A549 (cell line): ENCODE measurements around the gene SNCAIP. TPM values are rescaled to one million over a fixed set of nuclear protein-coding genes. Genes with fewer than 3 reads are reported as not detected.

Experiments
- ATAC-seq, 2 experiments: fragments of 200-7000 bp in 1 of 2; fragments of >200 bp in 1 of 2; cut with Nextera tagmentation in 1 of 2; cut with Tn5 transposase in 1 of 2; 3 replicates each; pipeline versions ENCODE4 v1.8.0 to v1.9.1; 2018 to 2020; ENCODE audit warnings: mild to moderate bottlenecking in 1 of 2, moderate library complexity in 1 of 2
- CTCF ChIA-PET: fragments of 300-600 bp; sonication (Branson Sonifier 250); formaldehyde crosslinking; extraction: SDS; loops from one replicate; lab custom pipeline; 2021; ENCODE audit warnings: antibody characterized with exemption, inconsistent platforms; lab: Yijun Ruan, JAX
- POLR2A ChIA-PET: fragments of 350-600 bp; formaldehyde crosslinking; extraction: SDS; loops from one replicate; lab custom pipeline; 2021; ENCODE audit warnings: antibody characterized with exemption, inconsistent platforms; lab: Yijun Ruan, JAX
- DNase-seq, 2 experiments: peaks; one replicate each; pipeline versions ENCODE4 v3.0.0 to v3.0.0-alpha.2; 2011 to 2016; ENCODE audit warnings: low read depth in 1 of 2, low spot score in 1 of 2
- FAIRE-seq: peaks from 2 replicates; lab custom pipeline; 2011; peaks lifted over from hg19 to GRCh38; lab: Jason Lieb, UNC
- H3K27ac ChIP-seq, 2 experiments: fragments of >200 bp; sonication (Bioruptor Twin); formaldehyde crosslinking; 3 replicates each; pipeline ENCODE4 v1.5.1; 2016 to 2017
- H3K4me1 ChIP-seq: fragments of >200 bp; sonication (Bioruptor Twin); formaldehyde crosslinking; 3 replicates; pipeline ENCODE4 v1.6.1; 2016
- H3K4me2 ChIP-seq: fragments of >200 bp; sonication (Bioruptor Twin); formaldehyde crosslinking; 3 replicates; pipeline ENCODE4 v1.6.1; 2016
- H3K4me3 ChIP-seq: fragments of >200 bp; sonication (Bioruptor Twin); formaldehyde crosslinking; 3 replicates; pipeline ENCODE4 v1.5.1; 2016
- H3K9me3 ChIP-seq: fragments of >200 bp; sonication (Bioruptor Twin); formaldehyde crosslinking; 3 replicates; pipeline ENCODE4 v1.6.1; 2016
- CBX2 ChIP-seq: fragments of 200-600 bp; sonication (generic); IDR thresholded peaks from 2 replicates; pipeline ENCODE4 v1.6.1; 2016; ENCODE audit warnings: low read depth, mild to moderate bottlenecking, borderline replicate concordance
- CBX8 ChIP-seq: fragments of 200-600 bp; sonication (generic); IDR thresholded peaks from 2 replicates; pipeline ENCODE4 v1.6.1; 2016
- E2F6 ChIP-seq: IDR thresholded peaks from 2 replicates; pipeline ENCODE4 v1.6.1; 2012; ENCODE audit warnings: low read depth, borderline replicate concordance
- EHMT2 ChIP-seq: fragments of 200-600 bp; sonication (generic); IDR thresholded peaks from 2 replicates; pipeline ENCODE4 v1.6.1; 2016; ENCODE audit warnings: antibody characterized with exemption, low read depth, mild to moderate bottlenecking, moderate library complexity
- ELK1 ChIP-seq: fragments of 150-350 bp; IDR thresholded peaks from 2 replicates; pipeline ENCODE4 v1.6.1; 2014; ENCODE audit warnings: low read depth, mild to moderate bottlenecking, low read length
- GATA3 ChIP-seq: IDR thresholded peaks from 2 replicates; pipeline ENCODE4 v1.6.1; 2012; ENCODE audit warnings: borderline replicate concordance
- HDAC2 ChIP-seq: fragments of 200-600 bp; sonication (generic); IDR thresholded peaks from 2 replicates; pipeline ENCODE4 v1.6.1; 2016
- HEYL ChIP-seq: fragments of 250-450 bp; sonication (Bioruptor Pico); IDR thresholded peaks from 2 replicates; pipeline ENCODE4 v1.8.0; 2021; ENCODE audit warnings: mild to moderate bottlenecking, moderate library complexity
- HMGXB4 ChIP-seq: fragments of 250-450 bp; sonication (Bioruptor Pico); IDR thresholded peaks from 2 replicates; pipeline ENCODE4 v1.5.0; 2021; ENCODE audit warnings: mild to moderate bottlenecking, moderate library complexity, borderline replicate concordance
- HOXA7 ChIP-seq: fragments of 250-450 bp; sonication (Bioruptor Pico); IDR thresholded peaks from 2 replicates; pipeline ENCODE4 v1.5.0; 2020; ENCODE audit warnings: mild to moderate bottlenecking, moderate library complexity
- JUN ChIP-seq, 2 experiments: fragments of >200 bp; sonication (Bioruptor Twin); formaldehyde crosslinking; IDR thresholded peaks; 2 replicates in 1 of 2; 3 replicates in 1 of 2; pipeline ENCODE4 v1.6.1; 2016 to 2017
- KDM1A ChIP-seq: fragments of 200-600 bp; sonication (generic); IDR thresholded peaks from 2 replicates; pipeline ENCODE4 v1.6.1; 2016; ENCODE audit warnings: low read depth, mild to moderate bottlenecking
- MAZ ChIP-seq: fragments of 150-350 bp; IDR thresholded peaks from 2 replicates; pipeline ENCODE4 v1.6.1; 2014; ENCODE audit warnings: antibody characterized with exemption, low read depth, low read length, borderline replicate concordance
- NR3C1 ChIP-seq: fragments of >200 bp; sonication (Bioruptor Twin); formaldehyde crosslinking; IDR thresholded peaks from 3 replicates; pipeline ENCODE4 v1.6.1; 2017
- POLR2A ChIP-seq: IDR thresholded peaks from 2 replicates; pipeline ENCODE4 v1.6.1; 2012; ENCODE audit warnings: mild to moderate bottlenecking, low read length
- POLR2AphosphoS2 ChIP-seq: conservative IDR thresholded peaks from 2 replicates; pipeline ENCODE4 v1.6.1; 2012; ENCODE audit warnings: low read length, improper control_type of control experiment, inconsistent platforms
- SMC3 ChIP-seq: fragments of >200 bp; sonication (Bioruptor Twin); formaldehyde crosslinking; IDR thresholded peaks from 3 replicates; pipeline ENCODE4 v1.6.1; 2018; ENCODE audit warnings: inconsistent platforms
- TP53 ChIP-seq: fragments of 250-450 bp; sonication (Bioruptor Pico); IDR thresholded peaks from 2 replicates; pipeline ENCODE4 v1.5.0; 2021; ENCODE audit warnings: mild to moderate bottlenecking, moderate library complexity
- ZC3H11A ChIP-seq: fragments of 450-650 bp; IDR thresholded peaks from 2 replicates; pipeline ENCODE4 v1.6.1; 2014; ENCODE audit warnings: antibody characterized with exemption, mild to moderate bottlenecking
- WGBS: methylation state at CpG from one replicate; pipeline ENCODE4 v1.1.6; 2017; ENCODE audit errors: missing lambda C conversion rate; 5-methylcytosine and 5-hydroxymethylcytosine counted together
- polyA plus RNA-seq, 4 experiments: library from polyadenylated mRNA; depleted of rRNA in 3 of 4; stranded (reverse); fragments of >200 nt; fragmentation: RNase III in 1 of 4; extraction: RNeasy Plus Mini Kit Qiagen cat#74134 plus additional on column Dnase treatment in 1 of 4; gene quantifications; 2 replicates in 3 of 4; 3 replicates in 1 of 4; pipeline ENCODE4 v1.2.3, GENCODE V29; 2011 to 2017
- TF ChIP-seq, protein P1 (sequence below): fragments of >200 bp; sonication (Bioruptor Twin); formaldehyde crosslinking; IDR thresholded peaks from 2 replicates; pipeline ENCODE4 v1.6.1; 2016
- TF ChIP-seq, protein P2 (sequence below): IDR thresholded peaks from 2 replicates; pipeline ENCODE4 v1.6.1; 2012
- TF ChIP-seq, protein P3 (sequence below): IDR thresholded peaks from 2 replicates; pipeline ENCODE4 v1.6.1; 2012
- TF ChIP-seq, protein P4 (sequence below): fragments of 450-650 bp; IDR thresholded peaks from 2 replicates; pipeline ENCODE4 v1.6.1; 2014; ENCODE audit warnings: antibody characterized with exemption

The SNCAIP gene
- polyA plus RNA-seq, 2 of the 4 experiments (the other 2 are of a cell fraction): 0.03 to 0.04 TPM

GRCh38 chr5:122315521-122315920, 3.5 kb downstream of the SNCAIP start:
- no peak overlapping the region for H3K4me3 ChIP-seq
- no peak for DNase-seq
- H3K4me2 ChIP-seq: no peak overlapping the region
- 0% methylated on average over 1 of the region's 1 CpG for WGBS
- TF ChIP-seq, protein P1, sequence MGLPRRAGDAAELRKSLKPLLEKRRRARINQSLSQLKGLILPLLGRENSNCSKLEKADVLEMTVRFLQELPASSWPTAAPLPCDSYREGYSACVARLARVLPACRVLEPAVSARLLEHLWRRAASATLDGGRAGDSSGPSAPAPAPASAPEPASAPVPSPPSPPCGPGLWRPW: no peak
- TF ChIP-seq EHMT2 (no peak), HMGXB4 (CRISPR knock-in tag) (no peak), CBX8 (no peak)
- TF ChIP-seq, protein P2, sequence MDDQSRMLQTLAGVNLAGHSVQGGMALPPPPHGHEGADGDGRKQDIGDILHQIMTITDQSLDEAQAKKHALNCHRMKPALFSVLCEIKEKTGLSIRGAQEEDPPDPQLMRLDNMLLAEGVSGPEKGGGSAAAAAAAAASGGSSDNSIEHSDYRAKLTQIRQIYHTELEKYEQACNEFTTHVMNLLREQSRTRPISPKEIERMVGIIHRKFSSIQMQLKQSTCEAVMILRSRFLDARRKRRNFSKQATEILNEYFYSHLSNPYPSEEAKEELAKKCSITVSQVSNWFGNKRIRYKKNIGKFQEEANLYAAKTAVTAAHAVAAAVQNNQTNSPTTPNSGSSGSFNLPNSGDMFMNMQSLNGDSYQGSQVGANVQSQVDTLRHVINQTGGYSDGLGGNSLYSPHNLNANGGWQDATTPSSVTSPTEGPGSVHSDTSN: no peak
- H3K4me1 ChIP-seq: no peaks in the 10 kb centered on the region
- ATAC-seq: no peak
- FAIRE-seq: no peak
- CTCF ChIA-PET: no interaction called here
- POLR2A ChIA-PET: no interaction called here
- H3K27ac ChIP-seq: no peak overlapping the region
- no peaks in the 10 kb centered on the region for H3K9me3 ChIP-seq

- ATAC-seq (no peak), FAIRE-seq (no peak), DNase-seq (no peak)
- CTCF ChIA-PET: interaction anchor here (1.2 kb wide), 1 partner anchor 120 kb away, joined by 3 read pairs; no protein-coding TSS in a partner anchor
- H3K4me3 ChIP-seq: no peak overlapping the region
- 25% methylated on average over 8 of the region's 8 CpGs for WGBS
- no peak overlapping the region for H3K27ac ChIP-seq
- no peaks in the 10 kb centered on the region for H3K9me3 ChIP-seq
- POLR2A ChIA-PET: no interaction called here
- no peak overlapping the region for H3K4me2 ChIP-seq
- TF ChIP-seq HEYL (no peak), HDAC2 (no peak), ZC3H11A (no peak), CBX2 (no peak), KDM1A (no peak), NR3C1 (no peak), MAZ (no peak), POLR2AphosphoS2 (no peak), SMC3 (no peak), ELK1 (no peak), JUN (IDR thresholded peaks at IDR 0.05) (no peak), E2F6 (no peak), GATA3 (no peak), POLR2A (no peak), TP53 (no peak), HOXA7 (no peak)
- TF ChIP-seq, protein P3, sequence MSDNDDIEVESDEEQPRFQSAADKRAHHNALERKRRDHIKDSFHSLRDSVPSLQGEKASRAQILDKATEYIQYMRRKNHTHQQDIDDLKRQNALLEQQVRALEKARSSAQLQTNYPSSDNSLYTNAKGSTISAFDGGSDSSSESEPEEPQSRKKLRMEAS: no peak
- TF ChIP-seq, protein P1: no peak
- TF ChIP-seq, protein P4, sequence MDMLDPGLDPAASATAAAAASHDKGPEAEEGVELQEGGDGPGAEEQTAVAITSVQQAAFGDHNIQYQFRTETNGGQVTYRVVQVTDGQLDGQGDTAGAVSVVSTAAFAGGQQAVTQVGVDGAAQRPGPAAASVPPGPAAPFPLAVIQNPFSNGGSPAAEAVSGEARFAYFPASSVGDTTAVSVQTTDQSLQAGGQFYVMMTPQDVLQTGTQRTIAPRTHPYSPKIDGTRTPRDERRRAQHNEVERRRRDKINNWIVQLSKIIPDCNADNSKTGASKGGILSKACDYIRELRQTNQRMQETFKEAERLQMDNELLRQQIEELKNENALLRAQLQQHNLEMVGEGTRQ: no peak
- H3K4me1 ChIP-seq: no peaks in the 10 kb centered on the region
Observed at GRCh38 chr5:122316656-122317055, 4.6 kb downstream of the SNCAIP start.
